ENCODE data around the gene IL1RN. TPM values are rescaled to one million over a fixed set of nuclear protein-coding genes. Genes with fewer than 3 reads are reported as not detected.

The IL1RN gene
- total RNA-seq, 2 experiments from 2014 or later: 4.6 to 4.8 TPM

GRCh38 chr2:113127646-113128570, 510 bp downstream of the IL1RN start:
- DNase-seq: no peak
- POLR2A ChIA-PET: no interaction called here
- no peaks in the 10 kb centered on the region for H3K36me3 Mint-ChIP-seq (ENCODE audit: low read depth)
- intact Hi-C loops (cut with DNase I, micrococcal nuclease): no loop called here
- peaks cover 5% of the 10 kb centered on the region for H3K27me3 Mint-ChIP-seq
- H3K4me1 Mint-ChIP-seq: peaks cover 20% of the 10 kb centered on the region
- no peak for ATAC-seq
- no peak overlapping the region for H3K27ac Mint-ChIP-seq
- no peak overlapping the region for H3K4me3 Mint-ChIP-seq
- CTCF ChIA-PET: interaction anchor here (0.9 to 1.4 kb wide), 5 partner anchors 9 to 74 kb away, joined by 4 to 9 read pairs (median 4); no protein-coding TSS in a partner anchor
- H3K9me3 Mint-ChIP-seq (ENCODE audit: low read depth): no peaks in the 10 kb centered on the region

- intact Hi-C loops (cut with DNase I, micrococcal nuclease): no loop called here
- Mint-ChIP-seq H3K4me1 (peaks cover 14% of the 10 kb centered on the region), H3K4me3 (no peak overlapping the region), H3K9me3 (ENCODE audit: low read depth) (no peaks in the 10 kb centered on the region), H3K36me3 (ENCODE audit: low read depth) (no peaks in the 10 kb centered on the region), H3K27ac (no peak overlapping the region), H3K27me3 (peaks cover 3% of the 10 kb centered on the region)
- no peak for ATAC-seq
- no peak for DNase-seq
- ChIA-PET POLR2A (interaction anchor here (0.6 kb wide), 1 partner anchor 31 kb away, joined by 6 read pairs; no protein-coding TSS in a partner anchor), CTCF (interaction anchor here (0.8 to 1.3 kb wide), 3 partner anchors 11 to 54 kb away, joined by 3 read pairs; no protein-coding TSS in a partner anchor)
Observed at GRCh38 chr2:113129519-113130078, 2.2 kb downstream of the IL1RN start.

GRCh38 chr2:113131352-113132185, 4.2 kb downstream of the IL1RN start:
- intact Hi-C loops (cut with DNase I, micrococcal nuclease): no loop called here
- DNase-seq (no peak), ATAC-seq (no peak)
- POLR2A ChIA-PET: no interaction called here
- Mint-ChIP-seq H3K36me3 (ENCODE audit: low read depth) (no peaks in the 10 kb centered on the region), H3K4me3 (no peak overlapping the region), H3K9me3 (ENCODE audit: low read depth) (no peaks in the 10 kb centered on the region), H3K27ac (no peak overlapping the region), H3K4me1 (peaks cover 7% of the 10 kb centered on the region), H3K27me3 (no peaks in the 10 kb centered on the region)
- CTCF ChIA-PET: interaction anchor here (0.9 kb wide), 1 partner anchor 51 kb away, joined by 3 read pairs; no protein-coding TSS in a partner anchor

GRCh38 chr2:113132414-113133021, 5.1 kb downstream of the IL1RN start:
- DNase-seq: no peak
- Mint-ChIP-seq H3K27ac (no peak overlapping the region), H3K27me3 (no peaks in the 10 kb centered on the region), H3K4me1 (peaks cover 7% of the 10 kb centered on the region), H3K9me3 (ENCODE audit: low read depth) (no peaks in the 10 kb centered on the region), H3K4me3 (no peak overlapping the region), H3K36me3 (ENCODE audit: low read depth) (no peaks in the 10 kb centered on the region)
- intact Hi-C loops (cut with DNase I, micrococcal nuclease): no loop called here
- ChIA-PET POLR2A (no interaction called here), CTCF (interaction anchor here (1.0 kb wide), 1 partner anchor 44 kb away, joined by 3 read pairs; no protein-coding TSS in a partner anchor)
- no peak for ATAC-seq

GRCh38 chr2:113133704-113134598, 6.6 kb downstream of the IL1RN start:
- Mint-ChIP-seq H3K9me3 (ENCODE audit: low read depth) (no peaks in the 10 kb centered on the region), H3K4me1 (peaks cover 20% of the 10 kb centered on the region), H3K27ac (no peak overlapping the region), H3K36me3 (ENCODE audit: low read depth) (no peaks in the 10 kb centered on the region), H3K4me3 (no peak overlapping the region), H3K27me3 (no peaks in the 10 kb centered on the region)
- intact Hi-C loops (cut with DNase I, micrococcal nuclease): no loop called here
- ChIA-PET POLR2A (no interaction called here), CTCF (interaction anchor here (0.7 to 10.5 kb wide), 10 partner anchors 10 to 109 kb away, joined by 3 to 148 read pairs (median 4); no protein-coding TSS in a partner anchor)
- DNase-seq (peak; percentile 40), ATAC-seq (peak; percentile 78)

GRCh38 chr2:113134717-113135116, 7.3 kb downstream of the IL1RN start:
- Mint-ChIP-seq H3K9me3 (ENCODE audit: low read depth) (no peaks in the 10 kb centered on the region), H3K27me3 (no peaks in the 10 kb centered on the region), H3K4me1 (peaks cover 26% of the 10 kb centered on the region), H3K27ac (no peak overlapping the region), H3K4me3 (no peak overlapping the region), H3K36me3 (ENCODE audit: low read depth) (no peaks in the 10 kb centered on the region)
- no peak for ATAC-seq
- CTCF ChIA-PET: interaction anchor here (0.6 to 10.5 kb wide), 11 partner anchors 13 to 256 kb away, joined by 3 to 148 read pairs (median 5); partner anchors contain the start of gene PSD4
- DNase-seq: no peak
- intact Hi-C loops (cut with DNase I, micrococcal nuclease): loop anchor here in 1 of 2 experiments (5.0 kb wide), 2 partner anchors 238 to 258 kb away; no protein-coding TSS in a partner anchor
- POLR2A ChIA-PET: no interaction called here

- Mint-ChIP-seq H3K36me3 (ENCODE audit: low read depth) (no peaks in the 10 kb centered on the region), H3K4me3 (no peak overlapping the region), H3K27me3 (no peaks in the 10 kb centered on the region), H3K4me1 (peaks cover 26% of the 10 kb centered on the region), H3K9me3 (ENCODE audit: low read depth) (no peaks in the 10 kb centered on the region), H3K27ac (no peak overlapping the region)
- ChIA-PET CTCF (interaction anchor here (0.6 to 10.5 kb wide), 12 partner anchors 13 to 255 kb away, joined by 3 to 148 read pairs (median 5); partner anchors contain the start of gene PSD4), POLR2A (interaction anchor here (0.5 kb wide), 1 partner anchor 55 kb away, joined by 4 read pairs; no protein-coding TSS in a partner anchor)
- intact Hi-C loops (cut with DNase I, micrococcal nuclease): loop anchor here in 1 of 2 experiments (5.0 kb wide), 2 partner anchors 237 to 257 kb away; no protein-coding TSS in a partner anchor
- DNase-seq (no peak), ATAC-seq (no peak)
Observed at GRCh38 chr2:113135317-113135716, 7.9 kb downstream of the IL1RN start.

- Mint-ChIP-seq H3K4me3 (no peak overlapping the region), H3K27ac (peak overlapping the region; percentile 16), H3K27me3 (no peaks in the 10 kb centered on the region), H3K9me3 (ENCODE audit: low read depth) (no peaks in the 10 kb centered on the region), H3K36me3 (ENCODE audit: low read depth) (no peaks in the 10 kb centered on the region), H3K4me1 (peaks cover 26% of the 10 kb centered on the region)
- intact Hi-C loops (cut with DNase I, micrococcal nuclease): loop anchor here in 1 of 2 experiments (2.0 to 5.0 kb wide), 3 partner anchors 104 to 255 kb away; no protein-coding TSS in a partner anchor
- POLR2A ChIA-PET: no interaction called here
- CTCF ChIA-PET: interaction anchor here (0.6 to 10.5 kb wide), 53 partner anchors 9 to 856 kb away, joined by 3 to 148 read pairs (median 5); partner anchors contain the start of gene PSD4
- DNase-seq (peak; percentile 59), ATAC-seq (no peak)
Observed at GRCh38 chr2:113136828-113137775, 9.7 kb downstream of the IL1RN start.

- ChIA-PET CTCF (interaction anchor here (0.6 to 10.5 kb wide), 60 partner anchors 9 to 395 kb away, joined by 3 to 148 read pairs (median 6); partner anchors contain the start of gene PSD4), POLR2A (interaction anchor here (0.7 kb wide), 1 partner anchor 66 kb away, joined by 5 read pairs; no protein-coding TSS in a partner anchor)
- ATAC-seq (no peak), DNase-seq (no peak)
- Mint-ChIP-seq H3K4me3 (no peak overlapping the region), H3K9me3 (ENCODE audit: low read depth) (no peaks in the 10 kb centered on the region), H3K27me3 (no peaks in the 10 kb centered on the region), H3K4me1 (peaks cover 26% of the 10 kb centered on the region), H3K27ac (no peak overlapping the region), H3K36me3 (ENCODE audit: low read depth) (no peaks in the 10 kb centered on the region)
- intact Hi-C loops (cut with DNase I, micrococcal nuclease): loop anchor here (1.0 to 5.0 kb wide), 13 partner anchors 18 to 254 kb away; no protein-coding TSS in a partner anchor
Observed at GRCh38 chr2:113137827-113138226, 10.4 kb downstream of the IL1RN start.

Data from activated CD4-positive, alpha-beta T cell treated with anti-CD3 and anti-CD28 coated beads for 36 hours (primary cell).